ENCODE measurements around the gene ZNF81. TPM values are rescaled to one million over a fixed set of nuclear protein-coding genes. Genes with fewer than 3 reads are reported as not detected.

Gene ZNF81
- total and polyA plus RNA-seq, 10 donors, result 1.2 to 17.1 (median 12.9) TPM

DNA sequence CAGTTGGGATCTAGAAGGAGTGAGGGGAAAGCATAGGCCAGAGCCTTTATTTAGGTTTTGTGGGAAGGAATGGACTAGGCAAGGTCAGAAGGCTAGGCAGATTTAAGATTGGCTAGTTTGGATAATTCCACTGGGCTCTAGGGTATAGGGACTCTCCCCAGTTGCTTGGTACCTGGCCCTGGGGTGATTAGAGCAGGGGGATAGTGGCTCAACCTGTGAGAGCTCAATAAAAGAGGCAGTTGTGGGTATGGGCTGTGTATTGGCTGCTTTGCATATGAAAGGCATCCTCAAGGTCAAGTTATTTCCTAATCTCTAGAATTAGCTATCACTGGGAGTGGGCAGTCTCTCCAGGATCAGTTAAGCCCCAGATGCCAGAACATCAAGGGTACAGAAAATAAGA is 61.3 kb downstream of the ZNF81 start:
- no peaks in the 10 kb centered on the region for H3K27me3 ChIP-seq (replicated peaks in 1 of 7)
- DNase-seq, result no peak
- no peaks in the 10 kb centered on the region for H3K9me3 ChIP-seq
- no peak for TF ChIP-seq POLR2AphosphoS5 (IDR thresholded peaks at IDR 0.05)
- TF ChIP-seq, protein P1, sequence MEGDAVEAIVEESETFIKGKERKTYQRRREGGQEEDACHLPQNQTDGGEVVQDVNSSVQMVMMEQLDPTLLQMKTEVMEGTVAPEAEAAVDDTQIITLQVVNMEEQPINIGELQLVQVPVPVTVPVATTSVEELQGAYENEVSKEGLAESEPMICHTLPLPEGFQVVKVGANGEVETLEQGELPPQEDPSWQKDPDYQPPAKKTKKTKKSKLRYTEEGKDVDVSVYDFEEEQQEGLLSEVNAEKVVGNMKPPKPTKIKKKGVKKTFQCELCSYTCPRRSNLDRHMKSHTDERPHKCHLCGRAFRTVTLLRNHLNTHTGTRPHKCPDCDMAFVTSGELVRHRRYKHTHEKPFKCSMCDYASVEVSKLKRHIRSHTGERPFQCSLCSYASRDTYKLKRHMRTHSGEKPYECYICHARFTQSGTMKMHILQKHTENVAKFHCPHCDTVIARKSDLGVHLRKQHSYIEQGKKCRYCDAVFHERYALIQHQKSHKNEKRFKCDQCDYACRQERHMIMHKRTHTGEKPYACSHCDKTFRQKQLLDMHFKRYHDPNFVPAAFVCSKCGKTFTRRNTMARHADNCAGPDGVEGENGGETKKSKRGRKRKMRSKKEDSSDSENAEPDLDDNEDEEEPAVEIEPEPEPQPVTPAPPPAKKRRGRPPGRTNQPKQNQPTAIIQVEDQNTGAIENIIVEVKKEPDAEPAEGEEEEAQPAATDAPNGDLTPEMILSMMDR (IDR thresholded peaks at IDR 0.05 in 8 of 11, conservative IDR thresholded peaks at IDR 0.05 in 3 of 11), result no peak
- no peak for TF ChIP-seq POLR2A (IDR thresholded peaks at IDR 0.05)
- H3K4me1 ChIP-seq, result peaks cover 0 to 5% (median 0%) of the 10 kb centered on the region in 6 donors
- H3K27ac ChIP-seq, result no peak overlapping the region
- H3K4me3 ChIP-seq, result no peak overlapping the region
- intact Hi-C loops (cut with DNase I; ENCODE audit: low total_unique reads), result no loop called here
- peaks cover 0 to 23% (median 0%) of the 10 kb centered on the region in 6 donors for H3K36me3 ChIP-seq

DNA sequence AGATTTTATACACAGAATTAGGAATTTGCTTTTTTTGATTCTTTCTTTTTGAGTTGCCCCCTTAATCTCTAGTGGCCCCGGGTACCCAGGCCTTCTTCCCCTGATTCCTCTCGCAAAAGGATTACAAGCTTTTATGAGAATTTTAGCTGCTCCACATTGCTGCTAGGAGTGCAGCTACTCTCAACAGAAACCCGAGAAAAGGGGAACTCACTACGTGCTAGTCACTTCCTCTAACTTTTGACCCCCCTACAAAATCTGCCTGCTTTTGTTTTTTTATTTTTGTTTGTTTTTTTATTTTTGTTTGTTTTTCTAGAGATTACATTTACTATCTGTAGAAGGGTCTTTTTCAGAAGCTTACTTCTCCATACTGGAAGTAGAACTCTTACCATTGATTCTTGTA is 64.1 kb downstream of the ZNF81 start:
- intact Hi-C loops (cut with DNase I; ENCODE audit: low total_unique reads), result no loop called here
- Histone ChIP-seq H3K27me3 (replicated peaks in 1 of 7) (no peaks in the 10 kb centered on the region), H3K27ac (peak overlapping the region in 4 of 8 donors; percentile 32 to 65 (median 54)), H3K9me3 (no peaks in the 10 kb centered on the region), H3K36me3 (peaks cover 0 to 13% (median 0%) of the 10 kb centered on the region in 6 donors), H3K4me1 (peaks cover 0 to 5% (median 0%) of the 10 kb centered on the region in 6 donors), H3K4me3 (no peak overlapping the region)
- no peak for DNase-seq
- TF ChIP-seq POLR2A (IDR thresholded peaks at IDR 0.05), result no peak
- TF ChIP-seq, protein P1 (IDR thresholded peaks at IDR 0.05 in 8 of 11, conservative IDR thresholded peaks at IDR 0.05 in 3 of 11), result no peak
- TF ChIP-seq POLR2AphosphoS5 (IDR thresholded peaks at IDR 0.05), result no peak
- 24 to 53% (median 32%) methylated on average over 4 of the region's 4 CpGs for WGBS, 5 donors

DNA sequence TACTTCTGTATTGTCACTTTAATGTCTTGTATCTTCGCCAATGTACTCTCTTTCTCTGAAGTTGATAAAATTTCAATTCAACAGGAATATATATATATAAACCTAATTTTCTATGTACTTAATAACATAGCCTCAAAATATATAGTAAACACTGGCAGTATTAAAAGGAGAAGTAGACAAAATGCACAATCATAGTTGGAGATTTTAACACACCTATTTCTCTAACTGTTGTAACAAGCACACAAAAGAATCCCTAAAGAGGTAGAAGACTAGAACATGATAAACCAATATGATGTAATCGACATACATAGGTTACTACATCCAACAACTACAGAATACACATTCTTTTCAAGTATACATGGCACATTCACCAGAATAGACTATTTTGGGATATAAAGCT is 65.5 kb downstream of the ZNF81 start:
- Histone ChIP-seq H3K27ac (peak overlapping the region in 1 of 8 donors; percentile 65), H3K36me3 (peaks cover 0 to under 1% (median 0%) of the 10 kb centered on the region in 6 donors), H3K4me1 (peaks cover 0 to 5% (median 0%) of the 10 kb centered on the region in 6 donors), H3K9me3 (no peaks in the 10 kb centered on the region), H3K27me3 (replicated peaks in 1 of 7) (no peaks in the 10 kb centered on the region), H3K4me3 (no peak overlapping the region)
- 74 to 87% (median 85%) methylated on average over 2 of the region's 2 CpGs for WGBS, 5 donors
- DNase-seq, result no peak
- intact Hi-C loops (cut with DNase I; ENCODE audit: low total_unique reads), result no loop called here
- TF ChIP-seq POLR2A (IDR thresholded peaks at IDR 0.05) (no peak), POLR2AphosphoS5 (IDR thresholded peaks at IDR 0.05) (no peak)
- TF ChIP-seq, protein P1 (IDR thresholded peaks at IDR 0.05 in 8 of 11, conservative IDR thresholded peaks at IDR 0.05 in 3 of 11), result no peak

DNA sequence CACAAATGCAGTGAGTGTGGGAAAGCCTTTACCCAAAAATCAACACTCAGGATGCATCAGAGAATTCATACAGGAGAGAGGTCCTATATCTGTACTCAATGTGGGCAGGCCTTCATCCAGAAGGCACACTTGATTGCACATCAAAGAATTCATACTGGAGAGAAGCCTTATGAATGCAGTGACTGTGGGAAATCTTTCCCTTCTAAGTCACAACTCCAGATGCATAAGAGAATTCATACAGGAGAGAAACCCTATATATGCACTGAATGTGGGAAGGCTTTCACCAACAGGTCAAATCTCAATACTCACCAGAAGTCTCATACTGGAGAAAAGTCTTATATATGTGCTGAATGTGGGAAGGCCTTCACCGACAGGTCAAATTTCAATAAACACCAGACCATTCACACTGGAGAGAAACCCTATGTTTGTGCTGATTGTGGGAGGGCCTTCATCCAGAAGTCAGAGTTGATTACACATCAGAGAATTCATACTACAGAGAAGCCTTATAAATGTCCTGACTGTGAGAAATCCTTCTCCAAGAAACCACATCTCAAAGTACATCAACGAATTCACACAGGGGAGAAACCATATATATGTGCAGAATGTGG is 79.3 kb downstream of the ZNF81 start:
- intact Hi-C loops (cut with DNase I; ENCODE audit: low total_unique reads), result no loop called here
- WGBS, 5 donors, result 76 to 96% (median 80%) methylated on average over 2 of the region's 2 CpGs

More for the DNA sequence above, 79.3 kb downstream of the ZNF81 start:
- Histone ChIP-seq H3K4me1 (no peaks in the 10 kb centered on the region), H3K4me3 (no peak overlapping the region), H3K27ac (no peak overlapping the region), H3K27me3 (replicated peaks in 1 of 7) (no peaks in the 10 kb centered on the region), H3K36me3 (peaks cover 0 to 56% (median 9%) of the 10 kb centered on the region in 6 donors), H3K9me3 (peaks cover 14 to 99% (median 73%) of the 10 kb centered on the region in 8 donors)
- DNase-seq, result no peak
- TF ChIP-seq POLR2AphosphoS5 (IDR thresholded peaks at IDR 0.05), result no peak
- TF ChIP-seq, protein P1 (IDR thresholded peaks at IDR 0.05 in 8 of 11, conservative IDR thresholded peaks at IDR 0.05 in 3 of 11), result no peak
- TF ChIP-seq POLR2A (IDR thresholded peaks at IDR 0.05), result no peak

All from spleen (tissue), 11 donors.